Stimulated activated CD8-positive, alpha-beta memory T cell treated with anti-CD3 and anti-CD28 coated beads, Interleukin-12 subunit alpha, Interleukin-12 subunit beta, amount 100 ng/mL, for 24 hours (primary cell): ENCODE measurements around the gene FLT1.

ENCODE experiments used
- DNase-seq: peaks from one replicate; pipeline ENCODE4 v3.0.0-alpha.2; 2020; ENCODE audit errors: extremely low read depth

FLT1 gene

DNA sequence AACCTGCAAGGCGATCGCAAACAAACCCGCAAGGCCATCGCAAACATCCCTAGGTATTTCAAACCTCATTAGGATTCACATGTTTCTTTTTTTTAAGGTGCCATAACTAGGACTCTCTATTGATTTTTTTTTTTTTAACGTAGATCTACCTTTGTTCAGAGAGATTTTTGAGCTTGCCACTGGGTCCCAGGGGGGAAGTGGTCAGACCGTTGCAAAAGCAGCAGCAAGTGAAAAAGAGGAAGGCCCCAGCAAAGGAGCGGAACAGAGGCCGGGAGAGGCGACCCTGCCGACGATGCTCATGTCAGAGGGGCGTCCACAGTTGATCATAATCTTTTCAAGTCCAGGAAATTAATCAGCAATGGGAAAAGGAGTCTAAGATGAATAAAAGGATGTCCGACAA is 32.7 kb upstream of the FLT1 start:
- DNase-seq: no peak

DNA sequence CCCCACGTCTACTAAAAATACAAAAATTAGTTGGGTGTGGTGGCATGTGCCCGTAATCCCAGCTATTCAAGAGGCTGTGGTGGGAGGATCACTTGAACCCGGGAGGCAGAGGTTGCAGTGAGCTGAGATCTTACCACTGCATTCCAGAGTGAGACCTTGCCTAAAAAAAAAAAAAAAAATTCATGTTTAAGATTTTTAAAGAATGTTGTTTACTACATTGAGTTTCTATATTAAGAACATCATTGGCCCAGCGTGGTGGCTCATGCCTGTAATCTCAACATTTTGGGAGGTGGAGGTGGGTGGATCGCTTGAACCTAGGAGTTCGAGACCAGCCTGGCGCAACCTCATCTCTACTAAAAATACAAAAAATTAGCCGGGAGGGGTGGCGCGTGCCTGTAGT is 31.9 kb upstream of the FLT1 start:
- DNase-seq: no peak

DNA sequence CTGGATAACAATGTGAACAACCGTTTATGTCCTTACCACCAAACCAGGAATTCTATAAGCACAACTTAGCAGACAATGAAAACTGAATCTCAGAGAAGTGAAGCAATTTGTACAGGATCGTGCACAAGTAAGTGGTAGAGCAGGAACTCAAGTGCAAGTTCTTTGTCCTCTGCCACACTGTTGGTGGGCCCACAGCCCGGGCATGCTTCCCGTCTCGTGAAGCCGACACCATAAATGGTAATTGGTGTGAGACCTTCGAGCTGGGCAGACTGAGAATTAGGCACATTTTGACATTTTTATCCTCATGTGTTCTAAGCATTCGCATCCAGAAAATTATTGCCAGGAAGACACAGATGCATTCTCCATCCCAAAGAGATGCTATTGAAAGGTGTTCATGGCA is 27.9 kb upstream of the FLT1 start:
- no peak for DNase-seq

DNA sequence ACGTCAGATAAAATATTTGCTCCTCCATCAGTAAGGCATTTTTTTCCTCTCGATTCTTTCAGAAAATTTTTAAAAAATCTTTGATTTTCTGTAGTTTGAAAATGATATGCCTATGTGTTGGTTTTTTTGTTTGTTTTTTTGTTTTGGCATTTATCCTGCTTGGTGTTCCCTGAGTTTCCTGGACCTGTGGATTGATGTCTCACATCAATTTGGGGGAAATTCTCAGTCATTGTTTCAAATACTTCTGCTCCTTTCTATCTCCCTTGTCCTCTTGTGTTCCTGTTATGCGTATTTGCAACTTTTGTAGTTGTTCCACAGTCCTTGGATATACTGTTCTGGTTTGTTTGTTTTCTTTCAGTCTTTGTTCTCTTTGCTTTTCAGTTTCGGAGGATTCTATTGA is 18.8 kb upstream of the FLT1 start:
- DNase-seq: no peak

DNA sequence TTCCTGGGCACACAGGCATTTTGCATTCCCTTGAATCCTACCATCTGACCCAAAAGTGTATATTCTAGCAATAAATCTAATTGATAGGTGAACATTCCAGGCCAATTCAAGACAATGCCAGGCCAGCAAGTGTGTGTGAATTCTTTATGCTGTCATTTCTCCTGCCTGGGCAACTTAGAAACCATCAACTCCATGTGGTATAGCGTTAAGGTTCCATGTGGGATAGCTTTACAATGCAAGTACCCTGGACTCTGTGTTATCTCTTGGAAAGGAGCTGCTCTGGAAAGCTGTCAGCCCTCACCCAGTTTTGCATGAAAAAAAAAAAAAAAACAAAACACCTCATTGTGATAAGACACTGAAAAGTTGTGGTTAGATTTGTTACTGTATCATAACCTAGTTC is 15.6 kb upstream of the FLT1 start:
- DNase-seq: no peak

DNA sequence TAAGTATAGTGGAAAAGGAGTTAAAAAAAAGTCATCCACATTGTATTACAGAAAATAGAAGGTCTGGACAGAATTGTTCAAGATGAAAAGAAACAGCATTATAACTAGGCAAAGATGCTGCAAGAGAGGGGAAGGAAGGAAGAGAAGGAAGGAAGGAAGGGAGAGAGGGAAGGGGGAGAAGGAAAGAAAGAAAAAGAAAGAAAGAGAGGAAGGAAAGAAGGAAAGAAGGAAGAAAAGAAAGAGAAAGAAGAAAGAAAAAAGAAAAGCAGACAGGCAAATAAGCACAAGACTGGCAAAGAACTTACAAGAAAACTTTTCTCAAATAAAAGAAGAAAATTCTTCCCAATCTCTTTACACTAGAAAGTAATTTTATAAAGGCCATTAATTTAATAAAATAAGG is 15.1 kb upstream of the FLT1 start:
- DNase-seq: no peak

DNA sequence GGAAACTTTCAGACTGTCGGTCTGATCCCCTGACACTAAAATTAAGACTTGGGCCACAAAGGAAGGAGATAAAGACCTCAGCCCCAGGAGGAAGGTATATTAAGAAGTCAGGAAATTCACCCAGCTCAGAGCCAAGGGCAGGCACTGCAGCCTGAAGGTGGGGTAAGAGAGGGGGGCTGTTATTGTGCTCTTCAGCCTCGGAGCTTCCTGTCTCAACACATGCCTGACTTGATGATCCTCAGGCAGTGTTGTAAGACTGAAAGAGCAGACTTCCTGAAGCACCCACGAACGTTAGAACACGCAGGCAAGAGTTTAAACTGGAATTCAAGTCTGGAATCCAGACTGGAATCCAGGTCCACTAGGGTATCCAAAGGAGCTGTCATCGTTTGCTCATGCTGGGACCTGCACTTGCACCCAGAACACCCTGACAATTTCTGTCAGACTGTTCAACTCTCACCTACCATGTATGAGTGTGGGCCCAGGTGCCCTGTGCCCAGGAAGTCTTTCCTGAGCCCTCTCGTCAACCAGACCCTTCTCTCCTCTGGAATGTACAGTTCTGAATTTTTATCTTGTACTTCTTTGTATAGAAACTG is 10.7 kb upstream of the FLT1 start:
- DNase-seq: no peak

DNA sequence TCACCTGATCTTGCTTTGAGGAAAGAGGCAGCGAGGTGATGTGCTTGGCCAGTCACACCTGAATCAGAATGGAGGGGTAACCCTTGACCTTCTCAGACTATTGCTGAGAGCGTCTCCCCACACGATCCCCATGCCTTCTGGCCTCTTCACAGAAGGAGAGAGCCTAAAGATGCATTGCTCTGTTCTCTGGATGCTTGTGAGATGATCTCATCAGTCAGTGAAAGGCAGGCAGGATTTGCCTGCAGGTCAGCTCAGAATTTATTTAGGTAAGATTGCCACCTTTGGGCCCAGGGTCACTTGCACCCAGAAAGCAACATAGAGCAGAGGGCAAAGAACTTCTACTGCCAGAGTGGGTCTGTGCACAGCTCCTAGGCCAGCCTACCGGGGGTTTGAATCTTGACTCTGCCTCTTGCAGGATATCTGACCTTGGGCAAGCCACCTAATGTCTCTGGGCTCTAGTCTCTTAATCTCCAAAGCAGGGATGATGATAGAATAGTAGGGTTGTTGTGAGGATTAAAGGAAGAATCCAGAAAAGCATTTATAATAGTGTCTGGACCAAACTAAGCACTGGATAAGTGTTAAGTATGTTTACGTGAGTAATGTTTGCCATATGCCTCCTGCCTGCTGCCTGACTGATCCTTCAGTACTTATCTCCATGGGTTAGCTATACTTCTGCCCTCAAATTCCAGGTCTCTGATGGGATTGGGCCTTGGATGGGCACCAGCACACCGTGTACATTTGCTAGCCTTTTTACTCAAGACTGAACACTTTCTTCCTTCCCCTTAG is 8.4 kb upstream of the FLT1 start:
- no peak for DNase-seq

DNA sequence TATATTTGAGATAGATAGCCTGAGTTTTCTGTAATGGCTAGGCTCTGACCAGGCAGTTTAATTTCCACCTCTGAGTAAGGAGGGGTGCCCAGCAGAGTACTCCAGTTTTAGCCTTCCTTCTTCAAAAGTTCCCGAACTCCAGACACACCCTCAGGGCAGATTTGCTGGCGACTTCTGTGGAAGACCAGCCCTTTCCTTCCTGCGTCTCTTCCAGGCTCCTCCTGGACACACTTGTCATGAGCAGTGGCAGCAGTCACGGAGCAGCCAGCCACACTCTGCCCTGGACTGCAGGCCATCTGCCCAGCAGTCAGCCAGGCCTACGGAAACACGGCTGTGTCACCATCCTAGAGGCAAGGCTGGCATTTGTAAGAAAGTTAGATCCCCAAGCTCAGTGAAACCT is 6.6 kb upstream of the FLT1 start:
- no peak for DNase-seq

DNA sequence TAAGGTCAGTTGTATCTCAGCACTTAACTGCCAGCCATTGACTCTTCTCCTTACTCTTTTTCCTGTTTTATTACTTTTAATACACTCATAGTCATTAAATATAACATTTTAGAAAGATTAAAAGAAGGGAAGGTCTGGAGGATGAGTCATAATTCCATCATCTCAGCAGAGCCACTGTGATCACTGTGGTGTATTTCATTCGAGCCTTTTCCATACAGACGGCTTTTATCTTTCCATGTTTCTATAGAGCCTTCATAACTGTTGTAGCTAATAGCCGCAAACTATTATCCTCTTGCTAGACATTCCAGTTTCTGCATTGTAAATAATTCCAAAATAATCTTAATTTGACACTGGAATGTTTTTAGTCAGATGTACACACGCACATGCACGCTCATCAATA is 4.7 kb upstream of the FLT1 start:
- no peak for DNase-seq

DNA sequence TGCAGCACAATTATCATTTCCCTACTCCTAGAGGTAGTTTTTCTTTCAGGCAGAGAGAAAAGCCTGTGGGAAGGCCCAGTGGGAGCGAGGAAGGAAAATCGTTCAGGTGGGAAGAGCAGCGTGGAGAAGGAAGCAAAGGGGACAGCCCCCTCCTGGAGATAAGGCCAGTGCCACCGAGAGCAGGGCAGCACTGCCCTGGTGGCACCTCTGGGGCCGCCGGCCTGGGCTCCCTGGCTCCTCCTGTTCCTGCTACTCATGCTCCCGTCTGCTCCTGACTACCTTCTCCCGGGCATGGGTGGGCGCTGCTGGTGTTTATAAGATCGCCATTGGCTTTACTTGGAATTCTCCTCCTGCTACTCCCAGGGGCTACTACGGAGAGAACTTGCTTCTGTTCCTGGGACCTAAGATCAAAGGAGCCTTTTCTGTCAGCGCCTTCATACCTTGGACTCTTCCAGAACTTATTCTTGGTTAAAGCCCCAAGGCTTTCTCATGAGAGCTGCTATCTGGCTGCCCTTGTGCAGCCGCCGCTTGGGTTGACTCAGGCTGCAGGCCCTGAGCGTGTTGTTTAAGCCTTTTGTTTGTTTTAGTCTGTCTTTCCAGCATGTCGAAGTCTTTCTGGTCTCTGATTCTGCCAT is 3.7 kb upstream of the FLT1 start:
- DNase-seq: no peak

DNA sequence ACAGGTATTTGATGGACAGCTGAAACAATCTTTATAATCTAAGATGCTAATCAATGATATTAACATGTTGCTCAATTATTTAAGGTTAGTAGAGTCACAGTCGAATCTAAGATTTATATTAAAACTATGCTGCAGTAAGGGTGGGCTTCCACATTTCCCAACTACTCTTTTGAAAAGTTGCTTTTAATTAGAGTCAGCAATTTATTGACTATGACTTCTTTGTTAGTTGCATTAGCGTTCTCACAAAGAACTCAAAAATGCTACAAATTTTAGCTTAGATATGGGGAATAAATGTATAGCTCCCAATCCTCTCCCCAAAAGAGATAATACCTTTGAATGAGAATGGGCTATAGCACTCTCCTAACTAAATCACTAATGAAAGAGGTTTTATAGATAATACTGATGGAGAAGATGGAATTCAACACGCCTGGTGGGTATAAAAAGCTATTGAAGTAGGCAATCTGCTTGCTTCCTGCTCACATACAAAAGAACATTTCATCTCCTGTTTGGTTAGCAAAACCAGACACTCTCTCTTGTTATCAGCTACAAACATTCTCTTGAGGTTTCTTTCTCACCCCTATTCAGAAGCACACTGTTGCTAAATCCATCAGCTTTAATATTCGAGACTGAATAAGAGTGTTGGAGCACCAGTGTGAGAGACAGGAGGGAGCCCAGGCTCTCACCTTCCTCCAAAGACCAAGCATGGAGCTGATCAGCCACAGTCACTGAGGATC is 2.4 kb upstream of the FLT1 start:
- DNase-seq: no peak

DNA sequence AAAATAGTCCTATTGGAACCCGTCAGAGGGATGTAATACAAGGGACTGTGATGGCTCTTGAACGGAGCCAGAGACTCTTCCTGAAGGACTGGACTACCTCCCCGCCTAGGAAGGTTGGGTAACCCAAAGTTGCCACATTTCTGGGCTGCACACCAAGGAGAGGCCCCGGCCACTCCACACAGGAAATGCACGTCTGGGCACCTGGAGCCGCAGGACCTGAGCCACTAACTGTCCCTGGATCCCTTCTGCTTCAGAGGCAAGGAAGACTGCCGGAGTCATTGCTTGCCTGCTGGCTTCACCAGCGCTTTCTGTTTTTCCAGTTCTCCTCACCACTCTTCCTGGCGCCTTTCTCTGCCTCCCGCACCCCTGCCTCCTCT is 1.2 kb upstream of the FLT1 start:
- DNase-seq: no peak

DNA sequence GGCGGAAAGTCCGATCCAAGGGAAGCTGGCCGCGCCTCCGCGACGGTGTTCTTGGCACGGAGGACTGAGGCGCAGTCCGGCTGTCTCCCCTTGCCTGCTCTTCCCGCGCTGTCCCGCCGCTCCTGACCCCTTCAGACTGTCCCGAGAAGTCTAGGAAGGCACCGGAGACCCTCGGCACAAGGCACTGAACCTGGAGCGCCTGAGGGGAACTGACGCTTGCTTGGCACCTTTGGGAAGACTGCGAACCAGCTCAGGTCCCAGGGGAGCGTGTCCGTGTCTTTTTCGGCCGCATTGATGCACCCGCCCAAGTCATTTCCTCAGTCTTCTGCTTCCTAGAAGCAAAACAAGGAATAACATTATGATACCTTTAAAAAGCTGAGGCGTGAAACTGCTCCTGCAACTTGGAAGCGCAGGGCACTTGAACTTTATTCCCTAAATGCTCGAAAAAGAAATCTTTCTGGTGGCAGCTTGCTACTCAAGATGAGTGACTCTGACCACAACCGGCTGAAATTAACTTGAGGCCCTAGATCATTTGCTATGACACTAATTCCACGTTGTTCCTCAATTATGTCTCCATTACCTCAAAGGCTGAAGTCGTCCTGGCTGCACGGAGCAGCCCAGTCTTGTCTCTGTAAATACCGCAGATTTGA is 735 bp upstream of the FLT1 start:
- DNase-seq: no peak

DNA sequence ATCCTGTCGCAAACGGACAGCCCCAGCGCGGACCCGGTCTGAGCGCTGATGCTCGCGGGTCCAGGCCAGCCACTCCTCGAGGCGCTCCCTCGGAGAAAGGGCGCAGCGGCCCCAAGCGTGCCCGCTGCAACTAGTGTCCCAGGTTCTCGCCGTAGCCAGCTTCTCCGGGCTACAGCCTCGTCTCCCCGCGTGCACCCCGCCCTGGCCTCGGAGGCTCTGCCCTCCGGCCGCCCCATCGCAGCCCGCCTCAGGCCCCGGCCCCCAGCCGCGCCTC is 487 bp downstream of the FLT1 start:
- no peak for DNase-seq

DNA sequence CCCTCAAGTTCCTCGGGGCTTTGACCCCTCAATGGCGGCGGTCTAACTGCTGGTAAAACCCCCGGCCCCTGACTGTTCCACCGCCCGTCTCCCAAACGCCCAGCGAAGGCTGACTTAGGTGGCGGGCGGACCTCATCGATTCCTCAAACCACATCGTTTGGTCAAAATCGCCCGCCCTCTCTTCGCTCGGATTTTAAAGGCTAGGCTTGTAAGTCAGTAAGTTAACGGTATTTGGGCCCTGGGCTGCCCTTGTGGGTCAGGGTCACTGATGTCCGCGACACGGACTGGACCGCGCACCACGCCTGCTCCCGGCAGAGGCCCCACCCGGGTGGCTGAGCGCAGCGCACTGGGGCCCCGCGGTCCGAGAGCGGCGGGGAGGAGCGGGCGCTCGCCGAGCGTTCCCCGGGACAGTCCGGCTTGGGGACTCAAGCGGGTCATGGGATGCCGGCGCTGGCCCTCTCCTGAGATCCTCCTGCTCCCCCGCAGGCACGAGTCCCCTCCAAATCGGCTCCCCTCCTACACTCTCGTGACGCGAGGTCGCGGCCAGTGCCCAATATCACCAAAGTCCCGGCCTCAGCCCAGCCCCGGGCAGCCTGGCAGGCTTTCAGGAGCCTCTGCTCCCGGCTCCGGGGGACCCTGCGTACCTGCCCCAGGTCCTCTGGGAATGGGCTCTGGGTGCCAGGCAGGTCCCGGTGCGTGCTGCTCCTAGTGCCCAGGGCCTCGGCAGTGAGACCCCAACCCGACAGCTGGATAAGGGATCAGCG is 1.0 kb downstream of the FLT1 start:
- no peak for DNase-seq

DNA sequence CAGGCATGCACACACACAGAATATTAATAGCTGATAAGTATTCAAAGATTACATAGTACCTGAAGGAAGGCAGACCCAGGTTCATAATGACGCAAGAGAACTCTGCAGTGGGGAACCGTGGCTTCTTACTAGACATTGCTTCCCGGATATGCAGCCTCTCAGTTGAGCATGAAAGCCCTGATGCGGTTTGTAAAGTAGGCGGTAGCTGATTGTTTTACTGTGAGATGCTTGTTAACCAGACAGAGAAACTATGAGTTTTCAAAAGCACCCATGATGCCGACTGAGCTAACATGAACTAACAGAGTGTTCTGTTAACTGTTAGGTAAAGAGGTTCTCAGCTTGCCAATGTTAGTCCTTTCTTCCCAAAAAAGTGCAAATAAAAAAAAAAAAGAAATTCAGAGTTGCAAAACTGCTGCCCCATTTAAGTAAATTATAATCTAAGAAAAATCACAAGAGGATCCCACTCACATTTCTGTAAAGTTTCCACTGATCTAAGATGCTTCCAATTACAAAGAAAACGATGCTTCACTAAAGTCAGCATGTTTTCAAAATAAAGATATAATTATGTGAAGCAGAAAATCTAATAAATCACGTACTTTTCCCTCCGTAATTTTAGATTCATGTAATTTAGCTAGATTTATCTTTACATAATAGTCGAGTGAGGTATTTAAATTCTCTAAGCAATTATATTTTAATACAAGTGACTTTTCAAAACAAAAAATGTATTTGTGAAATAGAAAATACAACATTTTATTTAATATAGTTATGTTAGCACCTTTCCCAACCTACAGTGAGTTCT is 2.2 kb downstream of the FLT1 start:
- no peak for DNase-seq

DNA sequence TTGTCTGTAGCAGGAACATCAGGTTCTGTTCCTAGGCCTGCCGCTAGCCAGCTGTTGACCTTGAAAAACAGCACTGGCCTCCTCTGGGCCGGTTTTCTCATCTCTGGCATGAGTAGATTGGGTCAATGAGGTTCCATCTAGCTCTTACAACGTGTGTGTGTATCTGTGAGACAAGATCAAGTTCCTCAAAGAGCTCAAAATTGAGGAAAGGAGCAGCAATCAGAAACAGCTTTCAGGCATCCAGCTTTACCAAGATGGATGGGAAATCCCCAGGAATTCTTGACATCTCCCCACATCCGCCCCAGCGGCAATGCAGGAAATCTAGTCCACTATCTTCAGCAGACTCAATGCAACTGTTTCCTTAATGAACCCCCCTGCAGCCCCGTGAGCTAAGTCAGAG is 4.9 kb downstream of the FLT1 start:
- DNase-seq: no peak

DNA sequence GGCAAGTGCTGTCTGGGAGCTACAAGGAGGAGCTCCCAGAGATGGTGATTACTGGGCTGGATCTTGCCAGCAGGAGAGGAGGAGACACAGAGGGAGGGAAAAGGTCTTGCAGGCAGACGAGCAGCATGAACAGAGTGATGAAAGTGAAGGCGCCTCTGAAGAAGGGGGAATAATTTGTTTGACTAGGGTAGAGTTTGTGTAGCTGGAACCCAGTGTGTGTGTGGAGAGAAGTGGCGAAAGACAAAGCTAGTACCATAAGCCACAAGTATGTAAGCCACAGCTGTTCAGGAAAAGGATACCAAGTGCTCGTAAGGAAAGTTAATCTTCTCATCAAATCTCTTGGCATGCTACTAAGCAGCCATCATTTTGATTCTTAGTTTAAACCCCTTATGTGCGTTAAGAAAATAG is 5.4 kb downstream of the FLT1 start:
- DNase-seq: no peak

DNA sequence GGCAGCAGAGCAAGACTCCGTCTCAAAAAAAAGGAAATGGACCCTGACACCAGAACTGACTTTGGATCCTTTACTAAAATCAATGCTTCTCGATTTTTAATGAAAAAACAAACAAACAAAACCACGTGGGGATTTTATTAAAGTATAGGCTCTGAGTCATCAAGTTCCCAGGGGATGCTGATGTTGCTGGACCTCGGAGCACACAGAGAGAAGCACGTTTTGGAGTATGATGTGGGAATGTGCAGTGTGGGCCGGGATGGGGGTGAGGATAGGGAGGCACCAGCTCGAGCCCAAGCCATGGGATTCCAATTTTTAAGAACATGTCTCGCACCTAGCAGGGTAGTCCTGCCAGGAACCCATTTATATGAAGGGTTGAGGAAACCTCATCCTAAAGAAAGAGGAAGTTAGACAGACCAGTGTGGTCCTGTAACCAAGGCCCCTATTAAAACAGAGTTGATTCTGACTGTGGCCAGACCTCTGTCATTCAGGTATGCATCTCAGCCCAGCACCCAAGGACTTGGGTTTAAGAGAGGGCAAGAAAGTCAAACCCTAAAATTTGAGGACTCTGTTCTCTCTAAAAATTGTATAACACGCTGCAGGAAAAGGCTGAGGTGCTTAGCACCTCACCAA is 6.4 kb downstream of the FLT1 start:
- no peak for DNase-seq
